GM18858 (cell line): Measurements from ENCODE around the gene ELMOD1.
"Not testable (repeated sequence)": the region's sequence is repeated elsewhere in the genome, so short reads cannot be mapped to it uniquely, and the experiment has no call there.

Experiments used
- ATAC-seq: cut with Tn5 transposase; IDR thresholded peaks from one replicate; pipeline ENCODE4 v1.9.1; 2021; ENCODE audit not compliant: unreplicated experiment

ELMOD1 gene

GRCh38 chr11:107590460-107591377 is at the start of gene ELMOD1:
Gene ELMOD1 (plus strand): TSS chr11:107591147. CDS start chr11:107618190, 27,043 bp downstream.
- ATAC-seq, result no peak

GRCh38 chr11:107545101-107545514 is 45.8 kb upstream of the ELMOD1 start:
- ATAC-seq, result no peak

- ATAC-seq, result no peak
These were observed 43.0 kb upstream of the ELMOD1 start for GRCh38 chr11:107547961-107548360.

GRCh38 chr11:107549253-107549953 is 41.5 kb upstream of the ELMOD1 start:
- ATAC-seq, result no peak

GRCh38 chr11:107549954-107550285 is 41.0 kb upstream of the ELMOD1 start:
- ATAC-seq, result no peak

GRCh38 chr11:107550304-107550703 is 40.6 kb upstream of the ELMOD1 start:
- ATAC-seq, result no peak

GRCh38 chr11:107561688-107562087 is 29.3 kb upstream of the ELMOD1 start:
- no peak for ATAC-seq

- ATAC-seq, result no peak
These were observed 28.2 kb upstream of the ELMOD1 start for GRCh38 chr11:107562647-107563208.

GRCh38 chr11:107563702-107564101 is 27.2 kb upstream of the ELMOD1 start:
- ATAC-seq, result peak; percentile 35

- peak; percentile 7 for ATAC-seq
These were observed 26.1 kb upstream of the ELMOD1 start for GRCh38 chr11:107564877-107565218.

- peak; percentile 62 for ATAC-seq
These were observed 25.6 kb upstream of the ELMOD1 start, which contains the start of gene ALKBH8 for GRCh38 chr11:107565219-107565937. Gene ALKBH8 (minus strand): TSS chr11:107565735. CDS start chr11:107560893, 4,842 bp downstream.

- not testable (repeated sequence) for ATAC-seq
These were observed 24.9 kb upstream of the ELMOD1 start for GRCh38 chr11:107565955-107566501.

GRCh38 chr11:107566569-107566968 is 24.4 kb upstream of the ELMOD1 start:
- ATAC-seq, result no peak

- ATAC-seq, result no peak
These were observed 23.1 kb upstream of the ELMOD1 start for GRCh38 chr11:107567739-107568335.

GRCh38 chr11:107570015-107570414 is 20.9 kb upstream of the ELMOD1 start:
- ATAC-seq, result no peak

GRCh38 chr11:107573438-107573837 is 17.5 kb upstream of the ELMOD1 start:
- no peak for ATAC-seq

- peak; percentile 44 for ATAC-seq
These were observed 14.2 kb upstream of the ELMOD1 start for GRCh38 chr11:107576497-107577345.

GRCh38 chr11:107577346-107577711 is 13.6 kb upstream of the ELMOD1 start:
- no peak for ATAC-seq

GRCh38 chr11:107579169-107579568 is 11.8 kb upstream of the ELMOD1 start:
- not testable (repeated sequence) for ATAC-seq

- no peak for ATAC-seq
These were observed 9.8 kb upstream of the ELMOD1 start for GRCh38 chr11:107581147-107581546.
